GM23338 (cell line): ENCODE measurements around the gene GPATCH2. TPM values are rescaled to one million over a fixed set of nuclear protein-coding genes. Genes with fewer than 3 reads are reported as not detected.

Experiments
- ATAC-seq: fragments of 200-7000 bp; cut with Tn5 transposase; 3 replicates; pipeline ENCODE4 v1.9.1; 2020
- DNase-seq: peaks from one replicate; pipeline ENCODE4 v3.0.0-alpha.2; 2015; ENCODE audit warnings: low spot score
- H2AFZ ChIP-seq: fragments of 200-600 bp; sonication (generic); 2 replicates; pipeline ENCODE4 v1.8.0; 2016; ENCODE audit warnings: antibody characterized with exemption, mild to moderate bottlenecking, moderate library complexity
- H3F3A ChIP-seq: fragments of 200-600 bp; sonication (generic); replicated peaks from 2 replicates; pipeline ENCODE4 v1.8.0; 2017; ENCODE audit warnings: antibody characterized with exemption, mixed run types, low read depth
- H3K27ac ChIP-seq: fragments of 200-600 bp; sonication (generic); 2 replicates; pipeline ENCODE4 v1.6.1; 2016; ENCODE audit warnings: low read depth
- H3K27me3 ChIP-seq: fragments of 200-600 bp; sonication (generic); 2 replicates; pipeline ENCODE4 v1.8.0; 2016; ENCODE audit warnings: mild to moderate bottlenecking, mixed run types, moderate library complexity; ENCODE audit not compliant: insufficient read depth
- H3K36me3 ChIP-seq: fragments of 200-600 bp; sonication (generic); 2 replicates; pipeline ENCODE4 v1.8.0; 2016; ENCODE audit warnings: mild to moderate bottlenecking; ENCODE audit not compliant: insufficient read depth
- H3K4me1 ChIP-seq: fragments of 200-600 bp; sonication (generic); 2 replicates; pipeline ENCODE4 v1.8.0; 2016; ENCODE audit warnings: mild to moderate bottlenecking, moderate library complexity; ENCODE audit not compliant: insufficient read depth
- H3K4me2 ChIP-seq: fragments of 200-600 bp; sonication (generic); 2 replicates; pipeline ENCODE4 v1.7.1; 2017; ENCODE audit warnings: mixed run types
- H3K4me3 ChIP-seq: fragments of 200-600 bp; sonication (generic); 2 replicates; pipeline ENCODE4 v1.6.1; 2016; ENCODE audit warnings: mixed run types
- H3K79me2 ChIP-seq: fragments of 200-600 bp; sonication (generic); replicated peaks from 2 replicates; pipeline ENCODE4 v1.8.0; 2017; ENCODE audit warnings: mild to moderate bottlenecking; ENCODE audit not compliant: insufficient read depth
- H3K9me2 ChIP-seq: fragments of 200-600 bp; sonication (generic); 2 replicates; pipeline ENCODE4 v1.8.0; 2017; ENCODE audit not compliant: insufficient read depth
- H4K20me1 ChIP-seq: fragments of 200-600 bp; sonication (generic); replicated peaks from 2 replicates; pipeline ENCODE4 v1.8.0; 2017; ENCODE audit warnings: mild to moderate bottlenecking; ENCODE audit not compliant: insufficient read depth
- H3K27ac Mint-ChIP-seq: 2 replicates; pipeline ENCODE4 v1.8.0; 2020; ENCODE audit warnings: inconsistent platforms, mild to moderate bottlenecking, moderate library complexity, mixed read lengths
- H3K27me3 Mint-ChIP-seq: 3 replicates; pipeline ENCODE4 v1.8.0; 2022; ENCODE audit warnings: low read depth, mild to moderate bottlenecking, moderate library complexity, mixed read lengths, inconsistent platforms; ENCODE audit not compliant: insufficient read depth, poor library complexity
- H3K36me3 Mint-ChIP-seq: 3 replicates; pipeline ENCODE4 v1.8.0; 2021; ENCODE audit warnings: low read depth, mild to moderate bottlenecking, inconsistent platforms, moderate library complexity, mixed read lengths
- H3K4me1 Mint-ChIP-seq: 3 replicates; pipeline ENCODE4 v1.8.0; 2020; ENCODE audit warnings: mild to moderate bottlenecking, inconsistent platforms, mixed read lengths
- H3K4me3 Mint-ChIP-seq: 3 replicates; pipeline ENCODE4 v1.8.0; 2021; ENCODE audit warnings: moderate library complexity, mild to moderate bottlenecking, inconsistent platforms, mixed read lengths
- H3K9me3 Mint-ChIP-seq: 3 replicates; pipeline ENCODE4 v1.8.0; 2020; ENCODE audit warnings: moderate library complexity, mild to moderate bottlenecking, inconsistent platforms, mixed read lengths
- ETS1 ChIP-seq: IDR thresholded peaks from 2 replicates; pipeline ENCODE4 v1.6.1; 2016; ENCODE audit warnings: antibody characterized with exemption
- EZH2 ChIP-seq: fragments of 200-600 bp; sonication (generic); IDR thresholded peaks from one replicate; pipeline ENCODE4 v1.8.0; 2017; ENCODE audit warnings: antibody characterized with exemption, mild to moderate bottlenecking, low read depth; ENCODE audit not compliant: unreplicated experiment
- JUNB ChIP-seq: IDR thresholded peaks from one replicate; pipeline ENCODE4 v1.6.1; 2016; ENCODE audit warnings: antibody characterized with exemption; ENCODE audit not compliant: unreplicated experiment
- REST ChIP-seq: IDR thresholded peaks from one replicate; pipeline ENCODE4 v1.6.1; 2018; ENCODE audit warnings: antibody characterized with exemption; ENCODE audit not compliant: unreplicated experiment
- ZNF462 ChIP-seq: fragments of 250-450 bp; sonication (Bioruptor Pico); IDR thresholded peaks from 2 replicates; pipeline ENCODE4 v1.5.0; 2020; ENCODE audit warnings: mild to moderate bottlenecking, moderate library complexity
- polyA plus RNA-seq: library from polyadenylated mRNA; unstranded; fragments of >200 nt; fragmentation: Nextera tagmentation; extraction: Ambion mirVana; gene quantifications from 2 replicates; pipeline ENCODE4 v1.2.1, GENCODE V29; 2016
- total RNA-seq: library from RNA; depleted of rRNA; stranded (reverse); fragments of >200 nt; shearing (Covaris generic); gene quantifications from 2 replicates; pipeline ENCODE4 v1.2.3, GENCODE V29; 2014

GPATCH2 gene
- total and polyA plus RNA-seq, 2 experiments from 2014 or later: 12.3 to 26.7 TPM

- H3K27me3 ChIP-seq: no peaks in the 10 kb centered on the region
- peaks cover 3% of the 10 kb centered on the region for H3K27me3 Mint-ChIP-seq
- H3K9me3 Mint-ChIP-seq: no peaks in the 10 kb centered on the region
- H3K4me2 ChIP-seq: no peak overlapping the region
- H3F3A ChIP-seq: no peaks in the 10 kb centered on the region
- H3K4me3 Mint-ChIP-seq: no peak overlapping the region
- H3K4me3 ChIP-seq: no peak overlapping the region
- H3K4me1 Mint-ChIP-seq: 0 out of 3 replicates have a peak, but pooled peaks cover 2% of the 10 kb centered on the region
- no peak overlapping the region for H3K27ac Mint-ChIP-seq
- no peaks in the 10 kb centered on the region for H3K4me1 ChIP-seq
- TF ChIP-seq ETS1 (no peak), REST (no peak), JUNB (no peak), EZH2 (no peak), ZNF462 (no peak)
- ATAC-seq (no peak), DNase-seq (no peak)
- no peak overlapping the region for H3K27ac ChIP-seq
- no peaks in the 10 kb centered on the region for H3K36me3 ChIP-seq
- no peaks in the 10 kb centered on the region for H4K20me1 ChIP-seq
- H2AFZ ChIP-seq: no peak overlapping the region
- no peaks in the 10 kb centered on the region for H3K36me3 Mint-ChIP-seq
- H3K79me2 ChIP-seq: no peaks in the 10 kb centered on the region
- no peaks in the 10 kb centered on the region for H3K9me2 ChIP-seq
These were observed 173.9 kb downstream of the GPATCH2 start for GRCh38 chr1:217457016-217457415.
